RWPE2 (cell line): ENCODE data around the gene TMPRSS9.

ENCODE experiments used
- ATAC-seq: fragments of 200-7000 bp; cut with Tn5 transposase; 3 replicates; pipeline ENCODE4 v1.9.1; 2021; ENCODE audit warnings: low read depth
- DNase-seq: peaks from one replicate; pipeline ENCODE4 v3.0.0-alpha.2; 2020; ENCODE audit warnings: low spot score
- H3K27ac ChIP-seq: fragments of 450-650 bp; 2 replicates; pipeline ENCODE4 v1.5.1; 2017; ENCODE audit warnings: mild to moderate bottlenecking; ENCODE audit not compliant: poor library complexity, severe bottlenecking
- H3K27me3 ChIP-seq: fragments of 250-450 bp; sonication (Bioruptor Pico); 2 replicates; pipeline ENCODE4 v1.5.1; 2021; ENCODE audit warnings: mild to moderate bottlenecking, moderate library complexity; ENCODE audit not compliant: insufficient read depth, poor library complexity, severe bottlenecking
- H3K36me3 ChIP-seq: fragments of 250-450 bp; sonication (Bioruptor Pico); 2 replicates; pipeline ENCODE4 v1.5.1; 2020; ENCODE audit warnings: low read depth, mild to moderate bottlenecking, moderate library complexity
- H3K4me1 ChIP-seq: fragments of 250-450 bp; sonication (Bioruptor Pico); 2 replicates; pipeline ENCODE4 v1.5.1; 2021; ENCODE audit warnings: mild to moderate bottlenecking, moderate library complexity; ENCODE audit not compliant: insufficient read depth, poor library complexity, severe bottlenecking
- H3K4me3 ChIP-seq: fragments of 250-450 bp; sonication (Bioruptor Pico); 2 replicates; pipeline ENCODE4 v1.5.1; 2021; ENCODE audit warnings: mild to moderate bottlenecking, moderate library complexity; ENCODE audit not compliant: severe bottlenecking
- H3K9me3 ChIP-seq: fragments of 250-450 bp; sonication (Bioruptor Pico); 2 replicates; pipeline ENCODE4 v1.5.1; 2021; ENCODE audit warnings: mild to moderate bottlenecking, moderate library complexity; ENCODE audit not compliant: severe bottlenecking
- CTCF ChIP-seq: fragments of 450-650 bp; IDR thresholded peaks from one replicate; pipeline ENCODE4 v1.5.1; 2017; ENCODE audit warnings: mild to moderate bottlenecking, moderate library complexity; ENCODE audit not compliant: poor library complexity, severe bottlenecking

Gene TMPRSS9

GRCh38 chr19:2324220-2324948, 35.7 kb upstream of the TMPRSS9 start:
- no peak overlapping the region for H3K27ac ChIP-seq
- DNase-seq (no peak), ATAC-seq (no peak)
- no peaks in the 10 kb centered on the region for H3K9me3 ChIP-seq
- no peak for TF ChIP-seq CTCF
- H3K4me3 ChIP-seq: no peak overlapping the region
- H3K4me1 ChIP-seq: no peaks in the 10 kb centered on the region
- H3K27me3 ChIP-seq: no peaks in the 10 kb centered on the region
- H3K36me3 ChIP-seq: peaks cover 18% of the 10 kb centered on the region

DNA sequence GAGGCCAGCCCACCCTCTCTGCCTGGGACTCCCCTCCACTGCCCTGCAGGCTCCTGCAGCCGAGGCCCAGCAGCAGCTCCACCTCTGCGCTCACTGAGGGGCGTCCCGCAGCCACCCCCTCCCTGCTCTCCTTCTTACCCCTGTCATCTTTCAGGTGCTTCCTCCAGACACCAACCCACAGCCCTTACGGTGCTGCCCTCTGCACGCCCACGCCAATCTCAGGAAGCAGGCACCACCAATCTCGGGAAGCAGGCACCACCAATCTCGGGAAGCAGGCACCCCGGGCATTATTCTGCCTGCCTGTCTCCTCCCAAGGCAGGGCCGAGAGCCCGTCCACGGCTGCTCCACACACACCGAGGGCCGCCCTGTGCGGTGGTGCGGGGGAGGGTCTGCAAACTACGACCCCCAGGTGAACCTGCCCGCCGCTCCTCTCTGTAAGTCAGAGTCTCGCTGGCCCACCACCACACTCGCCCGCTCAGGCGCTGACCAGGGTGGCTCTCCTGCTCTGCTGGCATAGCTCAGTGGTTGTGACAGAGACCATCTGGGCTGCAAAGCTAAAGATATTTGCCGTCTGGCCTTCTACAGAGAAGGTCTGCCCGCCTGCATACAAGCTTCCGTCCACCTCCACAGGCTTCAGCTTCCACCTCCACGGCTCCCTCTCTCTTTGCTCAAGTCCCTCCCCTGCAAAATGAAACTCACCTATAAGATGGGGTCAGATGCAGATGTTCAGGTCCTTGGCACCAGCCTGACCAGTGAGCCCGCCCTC, 34.6 kb upstream of the TMPRSS9 start:
- Histone ChIP-seq H3K27ac (no peak overlapping the region), H3K27me3 (no peaks in the 10 kb centered on the region), H3K9me3 (no peaks in the 10 kb centered on the region), H3K36me3 (peaks cover 18% of the 10 kb centered on the region), H3K4me3 (no peak overlapping the region), H3K4me1 (no peaks in the 10 kb centered on the region)
- no peak for TF ChIP-seq CTCF
- DNase-seq: no peak
- ATAC-seq: no peak

GRCh38 chr19:2326699-2327360, 33.2 kb upstream of the TMPRSS9 start:
- H3K27me3 ChIP-seq: no peaks in the 10 kb centered on the region
- H3K4me3 ChIP-seq: no peak overlapping the region
- H3K27ac ChIP-seq: no peak overlapping the region
- no peaks in the 10 kb centered on the region for H3K4me1 ChIP-seq
- no peak for ATAC-seq
- no peaks in the 10 kb centered on the region for H3K9me3 ChIP-seq
- no peak for DNase-seq
- peaks cover 13% of the 10 kb centered on the region for H3K36me3 ChIP-seq
- no peak for TF ChIP-seq CTCF

DNA sequence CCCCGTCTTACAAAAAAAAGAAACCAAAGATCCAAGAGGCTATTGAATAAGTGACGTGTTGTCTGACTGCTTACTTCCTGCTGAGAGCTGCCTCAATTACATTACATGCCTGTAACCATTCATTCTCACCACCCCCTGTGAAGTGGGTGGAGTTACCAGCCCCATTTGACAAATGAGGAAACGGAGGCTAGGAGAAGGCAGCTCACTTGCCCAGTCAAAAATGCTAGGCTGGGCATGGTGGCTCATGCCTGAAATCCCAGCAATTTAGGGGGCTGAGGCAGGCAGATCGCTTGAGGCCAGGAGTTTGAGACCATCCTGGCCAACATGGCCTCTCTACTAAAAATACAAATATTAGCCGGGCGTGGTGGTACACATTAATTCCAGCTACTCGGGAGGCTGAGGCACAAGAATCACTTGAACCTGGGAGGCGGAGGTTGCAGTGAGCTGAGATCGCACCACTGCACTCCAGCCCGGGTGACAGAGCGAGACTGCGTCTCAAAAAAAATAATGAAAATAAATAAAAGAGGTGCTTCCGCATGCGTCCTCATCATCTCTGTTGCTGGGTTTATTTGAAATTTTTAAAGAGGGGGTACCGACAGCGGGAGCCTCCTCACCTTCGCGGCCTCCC, 32.2 kb upstream of the TMPRSS9 start:
- Histone ChIP-seq H3K4me3 (peak overlapping the region; percentile 60), H3K4me1 (no peaks in the 10 kb centered on the region), H3K27ac (peak overlapping the region; percentile 64), H3K36me3 (peaks cover 13% of the 10 kb centered on the region), H3K9me3 (no peaks in the 10 kb centered on the region), H3K27me3 (no peaks in the 10 kb centered on the region)
- ATAC-seq (peak; percentile 56), DNase-seq (no peak)
- TF ChIP-seq CTCF: no peak
